CD4-positive, alpha-beta memory T cell (primary cell): Measurements from ENCODE around the gene AMN. TPM values are rescaled to one million over a fixed set of nuclear protein-coding genes. Genes with fewer than 3 reads are reported as not detected.
"Not testable (repeated sequence)": the region's sequence is repeated elsewhere in the genome, so short reads cannot be mapped to it uniquely, and the experiment has no call there.

Experiments
- CTCF ChIA-PET: fragments of 350-600 bp; sonication (Branson Sonifier 250); formaldehyde crosslinking; loops from one replicate; lab custom pipeline; 2021; ENCODE audit warnings: inconsistent platforms; ENCODE audit not compliant: partially characterized antibody; lab: Charles Lee
- POLR2A ChIA-PET: fragments of 350-600 bp; sonication (Branson Sonifier 250); formaldehyde crosslinking; loops from one replicate; lab custom pipeline; 2021; ENCODE audit not compliant: partially characterized antibody; lab: Charles Lee
- DNase-seq, 5 donors: peaks; one replicate each; pipeline versions ENCODE4 v3.0.0 to v3.0.0-alpha.2; 2020 to 2022; ENCODE audit warnings: mixed read lengths in 1 of 5
- H3K27ac ChIP-seq: one replicate; pipeline ENCODE4 v1.7.0; 2013; ENCODE audit warnings: low read depth, low read length
- H3K27me3 ChIP-seq: 2 replicates; pipeline ENCODE4 v1.7.0; 2013; ENCODE audit warnings: mild to moderate bottlenecking, low read length, moderate library complexity; ENCODE audit not compliant: insufficient read depth
- H3K36me3 ChIP-seq: 2 replicates; pipeline ENCODE4 v1.7.0; 2013; ENCODE audit warnings: mild to moderate bottlenecking, low read length, moderate library complexity; ENCODE audit not compliant: insufficient read depth
- H3K4me1 ChIP-seq: 2 replicates; pipeline ENCODE4 v1.7.0; 2013; ENCODE audit warnings: mild to moderate bottlenecking, low read length, moderate library complexity; ENCODE audit not compliant: insufficient read depth
- H3K4me3 ChIP-seq, 2 donors: one replicate each; pipeline ENCODE4 v1.7.0; 2013; ENCODE audit warnings: low read length in 2 of 2, mild to moderate bottlenecking in 1 of 2
- H3K9me3 ChIP-seq, 2 donors: one replicate each; pipeline ENCODE4 v1.7.0; 2013; ENCODE audit warnings: low read length in 2 of 2, control low read depth in 1 of 2; ENCODE audit not compliant: control insufficient read depth in 1 of 2
- H3K27ac Mint-ChIP-seq, 7 donors: one replicate each; pipeline ENCODE4 v1.8.0; 2020 to 2021; ENCODE audit warnings: mixed read lengths in 7 of 7, mild to moderate bottlenecking in 6 of 7, inconsistent platforms in 3 of 7, moderate library complexity in 3 of 7
- H3K27me3 Mint-ChIP-seq, 2 donors: one replicate each; pipeline ENCODE4 v1.8.0; 2020 to 2021; ENCODE audit warnings: mixed read lengths in 2 of 2
- H3K36me3 Mint-ChIP-seq, 2 donors: one replicate each; pipeline ENCODE4 v1.8.0; 2020 to 2021; ENCODE audit warnings: mixed read lengths in 2 of 2, inconsistent platforms in 1 of 2, mild to moderate bottlenecking in 1 of 2
- H3K4me1 Mint-ChIP-seq, 4 donors: one replicate each; pipeline ENCODE4 v1.8.0; 2020 to 2021; ENCODE audit warnings: mixed read lengths in 4 of 4, mild to moderate bottlenecking in 1 of 4
- H3K4me3 Mint-ChIP-seq, 8 donors: one replicate each; pipeline ENCODE4 v1.8.0; 2020 to 2021; ENCODE audit warnings: mixed read lengths in 8 of 8, mild to moderate bottlenecking in 7 of 8, moderate library complexity in 6 of 8, inconsistent platforms in 3 of 8
- H3K9me3 Mint-ChIP-seq, 8 donors: one replicate each; pipeline ENCODE4 v1.8.0; 2020 to 2021; ENCODE audit warnings: mixed read lengths in 8 of 8, mild to moderate bottlenecking in 5 of 8, inconsistent platforms in 3 of 8, moderate library complexity in 1 of 8
- intact Hi-C: fragments of 100-400 bp; cut with micrococcal nuclease; formaldehyde crosslinking; loops from one replicate; pipeline ENCODE4 v1.15.1; 2023
- polyA plus RNA-seq, 2 donors: library from polyadenylated mRNA; unstranded; fragments of 300-500 nt; fragmentation: Illumina TruSeq; gene quantifications; one replicate each; pipeline ENCODE4 v1.2.3, GENCODE V29; 2021
- total RNA-seq, 2 experiments: library from RNA; stranded (reverse); gene quantifications; one replicate each; pipeline ENCODE4 v1.2.3, GENCODE V29; 2021

The AMN gene
- total and polyA plus RNA-seq, 4 experiments from 2014 or later: 0.77 to 7.1 (median 3.6) TPM

- intact Hi-C loops: no loop called here
- ChIA-PET CTCF (no interaction called here), POLR2A (no interaction called here)
- Mint-ChIP-seq H3K27ac (peak overlapping the region in 1 of 7 donors; percentile 47), H3K4me1 (no peaks in the 10 kb centered on the region), H3K9me3 (no peaks in the 10 kb centered on the region), H3K4me3 (no peak overlapping the region), H3K36me3 (peaks cover 33 to 79% of the 10 kb centered on the region in 2 donors), H3K27me3 (no peaks in the 10 kb centered on the region)
- Histone ChIP-seq H3K4me3 (no peak overlapping the region), H3K36me3 (peaks cover 46% of the 10 kb centered on the region), H3K27me3 (no peaks in the 10 kb centered on the region), H3K4me1 (no peaks in the 10 kb centered on the region), H3K27ac (no peak overlapping the region), H3K9me3 (no peaks in the 10 kb centered on the region)
- no peak for DNase-seq
These were observed 31.4 kb upstream of the AMN start for GRCh38 chr14:102891111-102891510.

GRCh38 chr14:102891556-102891955 is 30.9 kb upstream of the AMN start:
- ChIA-PET POLR2A (no interaction called here), CTCF (no interaction called here)
- Histone ChIP-seq H3K27ac (no peak overlapping the region), H3K9me3 (no peaks in the 10 kb centered on the region), H3K27me3 (no peaks in the 10 kb centered on the region), H3K4me3 (no peak overlapping the region), H3K4me1 (no peaks in the 10 kb centered on the region), H3K36me3 (peaks cover 45% of the 10 kb centered on the region)
- Mint-ChIP-seq H3K36me3 (peaks cover 36 to 79% of the 10 kb centered on the region in 2 donors), H3K4me3 (no peak overlapping the region), H3K27me3 (no peaks in the 10 kb centered on the region), H3K9me3 (no peaks in the 10 kb centered on the region), H3K4me1 (no peaks in the 10 kb centered on the region), H3K27ac (peak overlapping the region in 1 of 7 donors; percentile 47)
- no peak for DNase-seq
- intact Hi-C loops: no loop called here

- no peaks in the 10 kb centered on the region for H3K9me3 ChIP-seq
- ChIA-PET CTCF (no interaction called here), POLR2A (no interaction called here)
- H3K4me1 ChIP-seq: no peaks in the 10 kb centered on the region
- H3K4me1 Mint-ChIP-seq: no peaks in the 10 kb centered on the region
- H3K27ac ChIP-seq: no peak overlapping the region
- H3K9me3 Mint-ChIP-seq: no peaks in the 10 kb centered on the region
- intact Hi-C loops: no loop called here
- peaks cover 42% of the 10 kb centered on the region for H3K36me3 ChIP-seq
- H3K4me3 ChIP-seq: no peak overlapping the region
- DNase-seq: no peak
- H3K27ac Mint-ChIP-seq: peak overlapping the region in 2 of 7 donors; percentile 4 to 48
- no peaks in the 10 kb centered on the region for H3K27me3 Mint-ChIP-seq
- no peaks in the 10 kb centered on the region for H3K27me3 ChIP-seq
- no peak overlapping the region for H3K4me3 Mint-ChIP-seq
- peaks cover 34 to 76% of the 10 kb centered on the region in 2 donors for H3K36me3 Mint-ChIP-seq
These were observed 29.8 kb upstream of the AMN start for GRCh38 chr14:102892651-102893050.

GRCh38 chr14:102893452-102893851 is 29.0 kb upstream of the AMN start:
- Histone ChIP-seq H3K9me3 (no peaks in the 10 kb centered on the region), H3K36me3 (peaks cover 47% of the 10 kb centered on the region), H3K4me1 (no peaks in the 10 kb centered on the region), H3K27ac (no peak overlapping the region), H3K27me3 (no peaks in the 10 kb centered on the region), H3K4me3 (no peak overlapping the region)
- intact Hi-C loops: no loop called here
- no peak overlapping the region for H3K27ac Mint-ChIP-seq
- no peak overlapping the region for H3K4me3 Mint-ChIP-seq
- H3K27me3 Mint-ChIP-seq: no peaks in the 10 kb centered on the region
- no peaks in the 10 kb centered on the region for H3K9me3 Mint-ChIP-seq
- peaks cover 0 to 1% (median under 1%) of the 10 kb centered on the region in 4 donors for H3K4me1 Mint-ChIP-seq
- H3K36me3 Mint-ChIP-seq: peaks cover 36 to 72% of the 10 kb centered on the region in 2 donors
- DNase-seq: no peak
- POLR2A ChIA-PET: no interaction called here
- CTCF ChIA-PET: no interaction called here

- POLR2A ChIA-PET, H3K4me3 Mint-ChIP-seq: not testable (repeated sequence)
These were observed 25.7 kb upstream of the AMN start for GRCh38 chr14:102896735-102897134.

GRCh38 chr14:102897299-102898027 is 25.0 kb upstream of the AMN start:
- Mint-ChIP-seq H3K36me3 (peaks cover 28 to 63% of the 10 kb centered on the region in 2 donors), H3K4me1 (peaks cover 8 to 11% (median 9%) of the 10 kb centered on the region in 4 donors), H3K9me3 (no peaks in the 10 kb centered on the region), H3K4me3 (no peak overlapping the region), H3K27ac (peak overlapping the region in 6 of 7 donors; percentile 26 to 70 (median 53)), H3K27me3 (no peaks in the 10 kb centered on the region)
- no peak for DNase-seq
- H3K36me3 ChIP-seq: peaks cover 43% of the 10 kb centered on the region
- no peaks in the 10 kb centered on the region for H3K27me3 ChIP-seq
- CTCF ChIA-PET: interaction anchor here (0.7 to 1.0 kb wide), 2 partner anchors 123 to 203 kb away, joined by 3 to 5 read pairs; no protein-coding TSS in a partner anchor
- H3K4me3 ChIP-seq: no peak overlapping the region
- intact Hi-C loops: no loop called here
- no peaks in the 10 kb centered on the region for H3K4me1 ChIP-seq
- POLR2A ChIA-PET: no interaction called here
- no peaks in the 10 kb centered on the region for H3K9me3 ChIP-seq
- H3K27ac ChIP-seq: no peak overlapping the region

More at GRCh38 chr14:102896735-102897134, 25.7 kb upstream of the AMN start:
- DNase-seq, H3K27me3 Mint-ChIP-seq, intact Hi-C loops, H3K27me3 ChIP-seq, H3K27ac ChIP-seq, H3K4me3 ChIP-seq, H3K4me1 ChIP-seq, H3K9me3 ChIP-seq, H3K9me3 Mint-ChIP-seq: not testable (repeated sequence)
- CTCF ChIA-PET: interaction anchor here (1.0 to 1.2 kb wide), 2 partner anchors 122 to 203 kb away, joined by 4 to 5 read pairs; no protein-coding TSS in a partner anchor
- Mint-ChIP-seq H3K27ac (peak overlapping the region in 1 of 7 donors; percentile 81), H3K36me3 (peaks cover 32 to 66% of the 10 kb centered on the region in 2 donors), H3K4me1 (peaks cover 8 to 11% (median 9%) of the 10 kb centered on the region in 4 donors)
- peaks cover 46% of the 10 kb centered on the region for H3K36me3 ChIP-seq

- Mint-ChIP-seq H3K36me3 (peaks cover 27 to 66% of the 10 kb centered on the region in 2 donors), H3K27me3 (no peaks in the 10 kb centered on the region), H3K4me3 (no peak overlapping the region), H3K9me3 (no peaks in the 10 kb centered on the region), H3K4me1 (peaks cover 8 to 11% (median 9%) of the 10 kb centered on the region in 4 donors), H3K27ac (peak overlapping the region in 5 of 7 donors; percentile 4 to 60 (median 48))
- H3K27me3 ChIP-seq: no peaks in the 10 kb centered on the region
- ChIA-PET POLR2A (no interaction called here), CTCF (no interaction called here)
- H3K4me1 ChIP-seq: no peaks in the 10 kb centered on the region
- no peak for DNase-seq
- intact Hi-C loops: no loop called here
- no peak overlapping the region for H3K4me3 ChIP-seq
- H3K36me3 ChIP-seq: peaks cover 38% of the 10 kb centered on the region
- no peaks in the 10 kb centered on the region for H3K9me3 ChIP-seq
- no peak overlapping the region for H3K27ac ChIP-seq
These were observed 24.2 kb upstream of the AMN start for GRCh38 chr14:102898298-102898697.
